ENCODE data around the gene PALB2.

PALB2 gene

GRCh38 chr16:23640931-23641765 lies at the start of gene PALB2, which contains the start of gene DCTN5:
TSS of gene PALB2 (minus strand) at chr16:23641310. CDS start at chr16:23641157, 153 bp downstream.
TSS of gene DCTN5 (plus strand) at chr16:23641466. CDS start at chr16:23641543, 77 bp downstream.
- peak; percentile 93 for DNase-seq (ENCODE audit: low read depth)
- TF ChIP-seq CTCF (conservative IDR thresholded peaks at IDR 0.05; ENCODE audit: low read length): no peak
- peak within 1 kb of the TSS; percentile 81 for H3K4me3 ChIP-seq (ENCODE audit: low read length)

- TF ChIP-seq CTCF (conservative IDR thresholded peaks at IDR 0.05; ENCODE audit: low read length): no peak
- no peak for DNase-seq (ENCODE audit: low read depth)
Observed at GRCh38 chr16:23689442-23690187, 48.5 kb upstream of the PALB2 start.

DNA sequence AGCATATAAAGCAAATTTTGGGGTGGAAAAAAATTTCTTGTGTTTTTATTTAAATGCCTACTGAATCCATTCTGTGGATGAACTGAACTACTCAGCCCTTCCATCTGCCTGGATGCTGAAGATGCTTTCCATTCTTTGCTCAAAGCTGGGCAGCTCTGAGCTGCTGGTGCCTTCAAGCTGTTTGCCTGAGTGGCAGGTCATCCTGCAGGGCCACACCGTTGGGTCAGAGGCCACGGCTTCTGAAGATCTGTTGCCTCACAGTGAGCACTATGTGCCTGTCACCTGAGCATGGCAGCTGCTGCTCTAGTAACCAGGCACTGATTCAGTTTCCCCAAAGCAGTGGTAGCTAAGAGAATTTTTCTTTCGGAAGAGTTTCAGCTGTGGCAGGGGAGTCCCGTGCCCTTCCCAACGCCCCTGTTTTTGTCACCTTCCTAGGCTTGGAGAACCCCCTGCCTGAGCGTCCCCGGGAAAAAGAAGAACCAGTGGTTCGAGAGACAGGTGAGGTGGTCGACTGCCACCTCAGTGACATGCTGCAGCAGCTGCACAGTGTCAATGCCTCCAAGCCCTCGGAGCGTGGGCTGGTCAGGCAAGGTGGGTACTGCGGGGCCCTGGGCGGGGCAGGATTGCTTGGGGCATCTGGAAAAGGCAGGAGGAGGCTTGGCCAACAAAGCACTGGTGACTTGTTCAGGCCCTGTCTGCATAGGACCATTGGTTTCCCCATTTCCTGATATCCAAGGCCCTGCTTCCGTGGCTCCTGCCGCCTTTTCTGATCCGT lies 46.1 kb upstream of the PALB2 start:
- TF ChIP-seq CTCF (conservative IDR thresholded peaks at IDR 0.05; ENCODE audit: low read length): no peak
- H3K4me3 ChIP-seq (ENCODE audit: low read length): no peak overlapping the region
- DNase-seq (ENCODE audit: low read depth): no peak

More at GRCh38 chr16:23689442-23690187, 48.5 kb upstream of the PALB2 start:
- no peak overlapping the region for H3K4me3 ChIP-seq (ENCODE audit: low read length)

DNA sequence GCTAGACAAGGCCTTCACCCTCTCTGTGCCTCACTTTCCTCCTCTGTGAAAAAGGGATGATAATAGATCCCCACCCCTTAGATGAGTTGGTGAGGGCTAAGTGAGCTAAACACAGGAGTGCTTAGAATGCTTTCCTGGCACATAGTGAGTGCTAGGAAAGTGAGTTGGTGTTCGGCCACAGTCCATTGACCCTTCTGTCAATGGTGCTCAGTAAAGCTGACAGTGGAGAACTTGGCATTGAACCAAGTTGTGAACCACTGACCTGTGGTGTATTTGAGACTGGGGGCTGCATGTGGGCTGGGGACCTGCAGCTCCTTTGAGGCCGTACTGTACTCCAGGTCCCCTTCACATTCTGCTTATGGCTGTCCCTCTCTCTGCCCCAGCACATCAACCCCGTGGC lies 42.4 kb upstream of the PALB2 start:
- DNase-seq (ENCODE audit: low read depth): no peak
- TF ChIP-seq CTCF (conservative IDR thresholded peaks at IDR 0.05; ENCODE audit: low read length): no peak

GRCh38 chr16:23682181-23682580 lies 41.1 kb upstream of the PALB2 start:
- DNase-seq (ENCODE audit: low read depth): peak; percentile 53
- no peak for TF ChIP-seq CTCF (conservative IDR thresholded peaks at IDR 0.05; ENCODE audit: low read length)
- no peak overlapping the region for H3K4me3 ChIP-seq (ENCODE audit: low read length)

More for the DNA sequence above, 42.4 kb upstream of the PALB2 start:
- H3K4me3 ChIP-seq (ENCODE audit: low read length): no peak overlapping the region

- no peak for TF ChIP-seq CTCF (conservative IDR thresholded peaks at IDR 0.05; ENCODE audit: low read length)
- no peak for DNase-seq (ENCODE audit: low read depth)
- peak overlapping the region; percentile 75 for H3K4me3 ChIP-seq (ENCODE audit: low read length)
Observed at GRCh38 chr16:23679986-23680336, 38.9 kb upstream of the PALB2 start.

Data from AG10803 (cell line).